GM21381 (cell line): Measurements from ENCODE around the gene GPS1.

Experiments
- ATAC-seq: cut with Tn5 transposase; IDR thresholded peaks from one replicate; pipeline ENCODE4 v1.9.1; 2021; ENCODE audit warnings: mild to moderate bottlenecking, moderate library complexity; ENCODE audit not compliant: unreplicated experiment

The GPS1 gene

DNA sequence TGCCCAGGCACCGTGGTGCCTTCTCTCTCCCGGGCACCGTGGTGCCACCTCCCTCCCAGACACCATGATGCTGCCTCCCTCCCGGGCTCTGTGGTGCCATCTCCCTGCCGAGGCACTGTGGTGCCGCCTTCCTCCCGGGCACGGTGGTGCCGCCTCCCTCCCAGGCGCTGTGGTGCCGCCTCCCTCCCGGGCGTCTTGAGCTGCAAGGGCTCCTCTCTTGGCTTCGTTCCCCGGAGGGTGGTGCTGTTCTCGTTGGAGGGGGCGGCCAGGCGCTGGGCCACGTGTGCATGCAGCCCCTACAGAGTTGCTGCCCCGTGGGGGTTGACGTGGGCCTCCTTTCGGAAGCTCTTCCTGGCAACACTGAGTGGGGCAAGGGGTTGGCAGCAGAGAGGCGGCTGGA is 37.3 kb upstream of the GPS1 start:
- no peak for ATAC-seq

DNA sequence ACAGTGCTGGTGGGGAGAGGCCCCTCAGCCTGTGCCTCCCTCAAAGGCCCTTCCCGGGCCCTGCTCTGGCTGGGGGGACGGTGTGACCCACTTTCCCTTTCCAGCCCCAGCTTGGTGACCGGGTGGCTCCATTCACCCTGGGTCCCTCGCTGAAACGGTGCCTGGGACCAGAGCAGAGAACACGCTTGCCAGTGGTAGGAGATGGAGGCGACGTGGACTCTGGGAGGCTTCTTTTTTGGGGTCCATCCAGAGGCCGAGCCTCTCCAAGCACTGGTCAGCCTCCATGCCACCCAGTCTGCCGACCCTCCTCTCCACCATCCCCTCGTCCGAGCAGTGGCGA is 36.8 kb upstream of the GPS1 start:
- ATAC-seq: no peak

GRCh38 chr17:82015311-82015971 is 36.3 kb upstream of the GPS1 start:
- ATAC-seq: no peak

- ATAC-seq: no peak
Measured at GRCh38 chr17:82016061-82016874, 35.4 kb upstream of the GPS1 start.

DNA sequence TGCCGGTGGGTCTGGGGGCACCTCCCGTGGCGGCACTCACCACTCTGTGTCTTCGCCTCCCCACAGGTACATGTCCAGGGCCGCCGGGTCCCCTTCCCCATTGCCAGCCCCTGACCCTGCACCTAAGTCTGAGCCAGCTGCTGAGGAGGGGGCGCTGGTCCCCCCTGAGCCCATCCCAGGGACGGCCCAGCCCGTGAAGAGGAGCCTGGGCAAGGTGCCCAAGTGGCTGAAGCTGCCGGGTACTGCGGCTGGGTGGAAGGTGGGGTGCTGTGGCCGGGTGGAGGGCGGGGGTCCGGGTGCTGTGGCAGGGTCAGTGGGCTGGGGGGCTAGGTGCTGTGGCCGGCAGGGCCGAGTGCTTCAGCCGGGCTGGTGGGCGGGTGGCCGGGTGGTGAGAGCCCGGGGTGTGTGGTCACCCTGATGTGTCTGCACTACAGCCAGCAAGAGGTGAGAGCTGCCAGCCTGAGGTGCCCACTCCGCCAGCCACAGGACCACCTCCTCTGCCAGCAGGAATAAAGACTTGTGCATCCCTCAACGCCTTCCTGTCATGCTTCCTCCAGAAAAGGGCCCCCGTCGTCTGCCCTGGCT is 34.7 kb upstream of the GPS1 start:
- ATAC-seq: no peak

DNA sequence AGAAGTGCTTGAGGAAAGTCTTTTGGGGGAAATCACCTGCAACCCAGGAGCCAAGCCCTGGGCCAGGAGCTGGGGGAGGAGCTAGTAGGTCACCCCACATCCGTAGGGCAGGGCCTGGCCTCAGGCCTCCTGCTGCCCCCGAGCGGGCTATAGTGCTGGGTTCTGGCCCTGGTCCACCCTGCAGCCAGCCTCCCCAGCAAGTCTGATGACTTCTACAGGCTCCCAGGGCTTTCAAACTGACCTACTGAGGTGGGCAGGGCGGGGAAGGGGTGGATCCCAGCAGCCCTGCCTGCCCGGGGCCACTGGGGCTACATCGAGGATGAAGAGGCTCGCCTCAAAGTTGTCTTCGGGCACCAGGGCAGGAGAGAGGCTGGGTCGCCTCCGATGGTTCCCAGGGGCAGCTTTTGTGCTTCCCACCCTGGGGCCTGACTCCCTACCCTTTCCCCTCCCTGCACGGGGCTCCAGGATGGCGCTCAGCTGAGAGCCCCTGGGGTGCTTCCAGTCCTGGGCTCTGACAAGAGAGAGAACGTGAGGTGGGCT is 34.0 kb upstream of the GPS1 start:
- no peak for ATAC-seq

DNA sequence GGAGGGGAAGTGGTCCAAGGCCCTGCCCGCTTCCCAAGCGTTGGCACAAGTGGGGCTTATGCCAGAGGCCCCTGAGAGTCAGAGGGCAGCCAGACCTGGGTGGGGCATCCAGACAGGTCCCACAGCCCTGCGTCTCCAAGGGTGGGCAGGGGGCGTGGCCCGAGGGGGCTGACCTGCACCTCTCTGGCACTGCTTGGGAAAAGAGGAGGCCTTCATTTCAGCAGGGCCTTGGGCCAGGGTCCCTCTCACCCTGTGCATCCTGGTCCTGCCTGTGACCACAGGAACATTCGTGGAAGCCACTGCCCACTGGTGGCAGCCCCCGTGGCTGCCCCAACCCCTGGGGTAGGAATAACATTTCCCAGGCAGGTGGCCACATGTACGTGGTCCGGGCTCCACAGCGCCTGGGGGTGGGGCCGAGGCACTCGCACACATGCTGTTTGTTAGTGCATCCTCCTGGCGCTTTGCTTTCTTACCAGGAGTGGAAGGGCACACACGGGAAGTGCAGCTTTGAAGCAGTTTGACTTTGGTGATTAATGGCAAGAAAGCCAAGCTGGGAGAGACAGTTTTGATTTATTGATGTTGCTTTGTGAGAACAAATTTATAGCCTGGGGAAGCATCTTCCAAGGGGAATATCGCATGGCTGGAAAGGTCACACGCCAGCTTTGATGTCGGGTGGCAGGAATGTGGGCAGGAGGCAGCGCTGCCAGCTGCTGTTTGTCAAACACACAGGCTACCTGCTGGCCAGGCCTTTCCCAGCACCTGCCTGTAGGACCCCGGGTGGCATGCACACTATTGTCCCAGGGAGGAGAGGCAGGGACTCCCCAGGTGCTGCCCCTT is 33.3 kb upstream of the GPS1 start:
- ATAC-seq: no peak

DNA sequence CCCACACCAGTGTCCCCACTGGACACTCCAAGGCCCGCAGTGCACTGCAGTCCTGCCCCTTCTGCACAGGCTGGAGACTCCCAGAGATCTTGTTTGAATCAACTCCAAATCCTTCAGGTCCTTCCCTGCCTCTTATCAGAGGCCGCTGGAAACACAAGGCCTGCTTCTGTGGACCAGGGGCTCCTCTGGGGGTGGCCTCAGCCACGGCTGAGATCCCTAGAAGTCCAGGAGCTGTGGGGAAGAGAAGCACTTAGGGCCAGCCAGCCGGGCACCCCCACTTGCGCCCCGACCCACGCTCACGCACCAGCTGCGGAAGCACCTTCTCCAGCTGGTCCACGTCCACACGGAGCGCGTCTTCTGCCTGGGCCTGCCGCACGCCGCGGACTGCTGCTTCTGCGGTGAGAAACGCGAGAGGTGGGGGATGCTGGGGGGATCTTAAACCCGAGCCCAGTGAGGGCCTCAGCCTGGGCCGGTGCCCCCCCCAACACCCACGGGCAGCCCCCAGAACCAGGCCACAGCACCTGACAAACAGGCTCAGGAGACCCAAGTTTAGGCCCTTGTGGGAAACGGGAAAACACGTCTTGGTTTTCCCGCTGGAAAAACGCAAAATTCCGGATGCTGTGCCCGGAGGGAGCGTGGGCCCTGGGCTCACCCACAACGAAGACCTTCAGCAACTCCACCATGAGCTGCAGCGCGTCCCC is 32.6 kb upstream of the GPS1 start:
- no peak for ATAC-seq

- ATAC-seq: no peak
Measured at GRCh38 chr17:82019690-82020571, 31.8 kb upstream of the GPS1 start.

DNA sequence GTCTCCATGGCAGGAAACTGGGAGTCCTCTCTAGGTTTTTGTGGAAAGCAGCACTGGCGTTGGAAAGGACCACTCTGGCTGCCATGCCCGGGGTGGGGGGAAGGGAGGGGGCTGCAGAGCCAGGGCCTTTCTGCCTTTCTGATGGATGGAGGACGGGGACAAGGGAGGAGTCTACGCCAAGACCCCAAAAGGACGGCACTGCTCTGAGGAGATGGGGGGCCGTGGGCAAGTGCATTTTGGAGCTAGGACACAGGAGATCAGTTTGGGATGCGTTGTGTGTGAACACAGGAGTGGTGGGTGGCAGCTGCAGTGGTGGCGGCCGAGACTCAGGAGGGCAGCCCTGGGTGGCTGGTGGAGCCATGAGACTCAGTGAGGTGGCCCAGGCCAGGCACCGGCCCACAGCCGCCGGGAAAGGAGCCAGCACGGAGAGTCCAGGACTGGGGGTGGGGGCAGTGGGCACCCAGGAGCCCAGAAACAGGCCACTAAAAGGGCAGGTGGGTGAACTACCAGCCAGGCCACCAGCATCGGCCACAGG is 31.1 kb upstream of the GPS1 start:
- ATAC-seq: no peak

- ATAC-seq: no peak
Measured at GRCh38 chr17:82021107-82021899, 30.4 kb upstream of the GPS1 start.

GRCh38 chr17:82021900-82022309 is 29.8 kb upstream of the GPS1 start:
- no peak for ATAC-seq

- peak; percentile 11 for ATAC-seq
Measured at GRCh38 chr17:82022310-82022980, 29.3 kb upstream of the GPS1 start, which contains the start of gene CENPX. Gene CENPX (minus strand): TSS chr17:82022878. CDS start chr17:82022861, 17 bp downstream.

GRCh38 chr17:82022981-82023446 is 28.7 kb upstream of the GPS1 start, which contains the start of gene LRRC45:
Gene LRRC45 (plus strand): TSS chr17:82023305. CDS start chr17:82023644, 339 bp downstream.
- ATAC-seq: peak; percentile 85

DNA sequence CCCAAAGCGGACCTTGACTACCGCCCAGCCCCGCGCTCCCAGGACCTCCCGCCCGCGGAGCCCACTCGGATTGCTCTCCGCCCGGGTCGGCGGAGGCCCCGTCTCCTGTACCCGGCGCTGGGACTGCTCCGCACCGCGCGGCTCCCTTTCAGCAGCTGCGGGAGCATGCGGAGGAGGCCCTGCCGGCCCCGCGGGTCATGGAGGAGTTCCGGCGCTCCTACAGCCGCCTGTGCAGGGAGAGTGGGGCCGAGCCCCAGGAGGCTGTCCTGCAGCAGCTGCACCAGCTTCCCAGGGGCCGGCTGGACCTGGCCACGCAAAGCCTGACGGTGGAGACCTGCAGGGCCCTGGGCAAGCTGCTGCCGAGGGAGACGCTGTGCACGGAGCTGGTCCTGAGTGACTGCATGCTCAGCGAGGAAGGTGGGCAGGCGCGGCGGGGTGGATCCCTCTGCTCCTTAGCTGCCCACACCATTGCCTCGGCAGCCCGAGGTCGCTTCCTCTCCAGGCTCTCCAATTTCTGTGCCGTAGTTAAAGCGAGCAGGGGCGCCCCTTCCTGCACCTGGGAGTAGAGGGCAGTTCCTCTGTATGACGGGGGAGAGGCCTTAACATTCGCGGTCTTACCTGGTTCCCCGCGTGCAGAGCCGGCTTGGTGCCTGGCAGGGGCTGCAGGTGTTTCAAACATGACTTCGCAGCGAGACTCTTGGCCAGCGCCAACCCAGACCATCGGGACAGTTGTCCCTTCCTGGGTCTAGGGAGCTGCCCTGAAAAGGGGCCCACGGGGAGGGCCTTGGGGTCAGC is 28.1 kb upstream of the GPS1 start:
- peak; percentile 1 for ATAC-seq

DNA sequence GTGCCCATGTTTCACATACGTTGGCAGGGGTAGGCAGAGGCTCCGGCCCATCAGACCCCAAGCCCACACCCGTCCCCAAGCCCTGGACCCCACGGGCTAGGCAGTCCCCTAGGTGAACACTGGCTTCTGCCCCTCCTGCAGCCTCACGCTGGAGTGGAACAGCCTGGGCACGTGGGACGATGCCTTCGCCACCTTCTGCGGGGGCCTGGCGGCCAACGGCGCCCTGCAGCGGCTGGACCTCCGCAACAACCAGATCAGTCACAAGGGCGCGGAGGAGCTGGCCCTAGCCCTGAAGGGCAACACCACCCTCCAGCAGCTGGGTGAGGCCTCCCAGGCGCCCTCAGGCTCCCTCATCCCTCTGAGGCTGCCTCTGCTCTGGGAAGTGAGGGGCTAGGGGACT is 26.8 kb upstream of the GPS1 start:
- ATAC-seq: no peak
